ENCODE results near the gene BARX1.

DNA sequence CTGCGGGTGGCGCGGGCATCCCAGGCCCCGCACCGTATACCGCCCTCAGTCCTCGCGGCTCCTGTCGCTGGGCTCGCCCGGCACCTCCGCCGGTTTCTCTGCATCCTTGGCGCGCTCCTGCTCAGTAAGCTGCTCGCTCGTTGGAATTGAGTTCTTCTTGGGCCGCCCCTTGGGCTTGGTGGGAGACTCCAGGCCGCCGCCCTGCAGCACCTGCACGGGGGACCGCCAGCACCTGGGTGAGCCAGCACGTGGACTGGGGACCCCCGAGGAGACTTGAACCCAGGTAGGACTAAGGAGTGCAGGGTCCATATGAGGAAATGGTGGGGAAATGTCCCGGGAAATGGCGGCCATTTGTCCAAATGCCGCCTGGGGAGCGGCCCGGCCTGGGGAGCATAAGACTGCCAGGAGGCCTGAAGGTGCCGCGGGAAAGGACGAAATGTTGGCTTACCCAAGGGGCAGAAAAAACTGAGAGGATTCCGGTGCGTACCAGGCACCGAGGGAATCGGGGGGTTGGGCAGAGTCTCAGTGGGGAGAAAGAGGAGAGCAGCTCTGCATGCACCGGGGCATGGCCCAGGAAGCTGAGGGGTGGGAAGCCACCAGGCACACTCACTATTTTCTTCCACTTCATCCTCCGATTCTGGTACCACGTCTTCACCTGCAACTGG, 2.9 kb downstream of the BARX1 start:
- TF ChIP-seq POLR2A (IDR thresholded peaks at IDR 0.05; ENCODE audit: low read length), result no peak
- TF ChIP-seq GATA1 (IDR thresholded peaks at IDR 0.05; ENCODE audit: low read depth, low read length), result no peak

Data from erythroblast (primary cell).